Motor neuron (in vitro differentiated cells): ENCODE data around the gene YWHAE. TPM values are rescaled to one million over a fixed set of nuclear protein-coding genes. Genes with fewer than 3 reads are reported as not detected.
A peak's percentile ranks its signal among the peaks of the same experiment; 100 is the strongest.
"Not testable (repeated sequence)": the region's sequence is repeated elsewhere in the genome, so short reads cannot be mapped to it uniquely, and the experiment has no call there.

Experiments used
- ATAC-seq, 8 experiments: fragments of 200-7000 bp; cut with Tn5 transposase; replicated peaks in 6 of 8; 2 replicates each; pipeline ENCODE4 v1.8.0; 2021; ENCODE audit warnings: mild to moderate bottlenecking in 8 of 8, moderate library complexity in 8 of 8
- H3K27ac ChIP-seq, 2 donors: fragments of 250-450 bp; sonication (Bioruptor Pico); 2 replicates each; pipeline ENCODE4 v1.9.0; 2021; ENCODE audit warnings: antibody characterized with exemption in 2 of 2, mild to moderate bottlenecking in 2 of 2, moderate library complexity in 1 of 2
- H3K4me1 ChIP-seq, 2 donors: fragments of 250-450 bp; sonication (Bioruptor Pico); replicated peaks in 1 of 2; 2 replicates each; pipeline ENCODE4 v1.6.1; 2021; ENCODE audit warnings: antibody characterized with exemption in 2 of 2, mild to moderate bottlenecking in 2 of 2, moderate library complexity in 1 of 2
- H3K4me3 ChIP-seq, 5 donors: fragments of 250-450 bp; sonication (Bioruptor Pico); 2 replicates each; pipeline ENCODE4 v1.9.0; 2021; ENCODE audit warnings: antibody characterized with exemption in 5 of 5, mild to moderate bottlenecking in 5 of 5, moderate library complexity in 4 of 5
- WGBS, 10 experiments: fragments of 450-650 bp; shearing (Covaris generic); methylation state at CpG; one replicate each; pipeline ENCODE4 v1.0.0; 2022; 5-methylcytosine and 5-hydroxymethylcytosine counted together
- in situ Hi-C, 9 experiments: fragments of 400-800 bp; cut with MboI; loops; one replicate each; pipeline ENCODE4 v1.15.0; 2021; ENCODE audit warnings: low sequenced_read_pairs in 9 of 9, low pct_unique_long_range_greater_than_20kb in 2 of 9; ENCODE audit not compliant: unreplicated experiment in 9 of 9
- total RNA-seq, 8 experiments: library from RNA; unstranded; fragments of 300-600 nt; gene quantifications; 2 replicates each; pipeline versions ENCODE4 v1.2.3 to v1.2.4, GENCODE V29; 2022

The YWHAE gene
- total RNA-seq, 8 experiments from 2014 or later = 240 to 720 (median 456) TPM

DNA sequence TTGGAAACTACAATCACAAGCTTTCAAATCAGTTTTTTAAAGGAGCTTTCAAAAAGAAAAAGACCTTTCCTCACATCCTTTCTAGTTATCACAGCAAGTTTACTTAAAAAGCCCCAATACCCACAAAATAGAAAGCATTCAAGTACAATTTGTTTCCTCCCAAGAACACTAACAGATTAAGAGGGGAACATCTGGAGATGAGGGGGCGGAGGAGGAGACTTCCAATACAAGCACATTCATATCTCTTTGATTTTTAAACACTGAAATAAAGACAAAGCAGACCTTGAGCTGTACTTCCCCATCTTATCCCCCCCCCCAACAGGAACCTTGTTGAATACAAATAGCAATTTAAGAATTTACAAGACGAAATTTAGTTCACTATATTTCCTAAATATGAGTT is 2.0 kb downstream of the YWHAE start:
- no peak overlapping the region for H3K27ac ChIP-seq
- in situ Hi-C loops = no loop called here
- ATAC-seq = no peak

DNA sequence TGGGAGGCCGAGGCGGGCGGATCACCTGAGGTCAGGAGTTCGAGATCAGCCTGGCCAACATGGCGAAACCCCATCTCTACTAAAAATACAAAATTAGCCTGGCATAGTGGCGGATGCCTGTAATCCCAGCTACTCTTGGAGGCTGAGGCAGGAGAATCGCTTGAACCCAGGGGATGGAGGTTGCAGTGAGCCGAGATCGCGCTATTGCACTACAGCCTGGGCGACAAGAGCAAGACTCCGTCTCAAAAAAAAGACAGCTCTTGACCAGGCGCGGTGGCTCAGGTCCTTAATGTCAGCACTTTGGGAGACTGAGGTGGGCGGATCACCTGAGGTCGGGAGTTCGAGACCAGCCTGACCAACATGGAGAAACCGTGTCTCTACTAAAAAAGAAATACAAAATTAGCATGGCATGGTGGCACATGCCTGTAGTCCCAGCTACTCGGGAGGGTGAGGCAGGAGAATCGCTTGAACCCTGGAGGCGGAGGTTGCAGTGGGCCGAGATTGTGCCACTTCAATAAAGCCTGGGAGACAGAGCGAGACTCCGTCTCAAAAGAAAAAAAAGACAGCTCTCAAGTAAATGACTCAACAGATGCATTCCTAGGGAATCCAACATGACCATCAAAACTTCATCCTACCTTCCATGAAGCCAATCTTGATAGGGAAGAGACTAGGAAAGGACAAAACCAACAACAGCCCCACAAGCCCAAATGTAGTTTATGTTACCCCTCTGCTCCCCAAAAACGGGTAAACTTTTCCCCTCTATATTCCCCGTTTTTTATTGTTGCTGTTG is 4.0 kb downstream of the YWHAE start:
- H3K4me1 ChIP-seq = peaks cover 23 to 33% of the 10 kb centered on the region in 2 donors
- ATAC-seq, in situ Hi-C loops, H3K27ac ChIP-seq, H3K4me3 ChIP-seq: not testable (repeated sequence)
- 70 to 100% (median 97%) methylated on average over 2 to 16 of the region's 26 CpGs; no CpG with 5 or more reads in 2 of the 10 experiments for WGBS, 10 experiments

More for the DNA sequence above, 2.0 kb downstream of the YWHAE start:
- H3K4me3 ChIP-seq = peak overlapping the region; percentile 70 to 90 (median 85)
- H3K4me1 ChIP-seq = peaks cover 21 to 33% of the 10 kb centered on the region in 2 donors
- 0 to 17% (median 0%) methylated on average over 1 to 2 of the region's 2 CpGs; no CpG with 5 or more reads in 3 of the 10 experiments for WGBS, 10 experiments

DNA sequence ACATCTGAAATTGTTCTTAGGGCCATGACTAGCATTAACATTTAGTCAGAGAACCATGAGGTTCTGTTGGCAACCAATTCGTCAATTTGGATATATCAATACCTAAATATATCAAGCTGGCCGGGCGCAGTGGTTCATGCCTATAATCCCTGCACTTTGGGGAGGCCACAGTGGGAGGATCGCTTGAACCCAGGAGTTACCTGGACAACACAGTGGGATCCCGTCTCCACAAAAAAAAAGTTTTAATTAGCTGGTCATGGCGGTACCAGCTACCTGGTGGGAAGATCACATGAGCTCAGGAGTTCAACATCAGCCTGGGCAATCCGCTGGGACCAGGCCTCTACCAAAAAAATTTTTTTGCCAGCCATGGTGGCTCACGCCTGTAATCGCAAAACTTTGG is 8.4 kb downstream of the YWHAE start:
- in situ Hi-C loops = no loop called here
- H3K4me3 ChIP-seq = no peak overlapping the region
- H3K27ac ChIP-seq = no peak overlapping the region
- H3K4me1 ChIP-seq = peaks cover 21 to 23% of the 10 kb centered on the region in 2 donors
- ATAC-seq = no peak
- WGBS, 10 experiments = 60 to 100% (median 95%) methylated on average over 1 to 9 of the region's 9 CpGs; no CpG with 5 or more reads in 2 of the 10 experiments

DNA sequence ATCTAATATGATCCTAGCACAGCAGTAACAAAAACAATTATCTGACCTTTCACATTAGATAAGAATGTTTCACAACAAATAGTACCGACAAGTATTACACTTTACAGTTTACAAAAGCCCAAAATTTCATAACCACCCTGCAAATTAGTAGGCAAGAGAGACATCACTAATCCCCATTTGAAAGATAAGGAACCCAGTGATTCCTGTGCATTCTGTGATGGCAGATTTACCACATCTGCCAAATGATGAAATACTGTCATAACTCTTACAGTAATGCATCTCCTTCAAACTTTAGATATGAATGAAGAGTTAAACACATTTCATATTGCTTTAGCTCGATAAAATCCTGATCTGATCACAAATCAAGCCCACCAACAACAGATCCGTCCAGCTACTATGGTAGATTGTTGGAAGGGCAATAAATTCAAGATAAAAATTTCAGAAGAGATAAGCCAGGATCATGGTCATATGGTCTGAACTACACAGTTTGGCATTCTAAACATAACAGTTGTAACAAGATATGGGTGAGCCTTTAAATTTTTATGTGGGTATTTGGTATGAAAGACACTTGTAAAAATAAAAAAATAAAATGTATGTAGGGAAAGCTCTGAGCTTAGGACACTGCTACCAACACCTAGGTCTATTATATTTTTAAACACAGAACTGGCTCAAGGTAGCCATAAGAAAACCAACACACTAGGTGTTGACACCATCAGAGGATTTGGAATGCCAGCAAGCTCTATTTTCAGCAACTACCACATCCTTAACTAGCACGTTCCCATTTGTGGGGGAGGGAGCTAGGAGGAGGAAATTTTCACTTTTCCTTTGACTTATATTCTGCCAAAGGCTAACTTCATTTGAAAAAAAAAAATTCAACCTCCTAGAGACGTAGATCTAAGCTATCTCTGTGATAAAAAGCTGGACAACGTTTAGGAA is 9.3 kb downstream of the YWHAE start:
- H3K27ac ChIP-seq = no peak overlapping the region
- WGBS, 10 experiments = 33 to 92% (median 49%) methylated on average over 2 to 6 of the region's 6 CpGs; no CpG with 5 or more reads in 1 of the 10 experiments
- in situ Hi-C loops = no loop called here
- H3K4me1 ChIP-seq = peaks cover 19 to 21% of the 10 kb centered on the region in 2 donors
- peak in 1 of 8 experiments; percentile 13 for ATAC-seq
- H3K4me3 ChIP-seq = no peak overlapping the region

DNA sequence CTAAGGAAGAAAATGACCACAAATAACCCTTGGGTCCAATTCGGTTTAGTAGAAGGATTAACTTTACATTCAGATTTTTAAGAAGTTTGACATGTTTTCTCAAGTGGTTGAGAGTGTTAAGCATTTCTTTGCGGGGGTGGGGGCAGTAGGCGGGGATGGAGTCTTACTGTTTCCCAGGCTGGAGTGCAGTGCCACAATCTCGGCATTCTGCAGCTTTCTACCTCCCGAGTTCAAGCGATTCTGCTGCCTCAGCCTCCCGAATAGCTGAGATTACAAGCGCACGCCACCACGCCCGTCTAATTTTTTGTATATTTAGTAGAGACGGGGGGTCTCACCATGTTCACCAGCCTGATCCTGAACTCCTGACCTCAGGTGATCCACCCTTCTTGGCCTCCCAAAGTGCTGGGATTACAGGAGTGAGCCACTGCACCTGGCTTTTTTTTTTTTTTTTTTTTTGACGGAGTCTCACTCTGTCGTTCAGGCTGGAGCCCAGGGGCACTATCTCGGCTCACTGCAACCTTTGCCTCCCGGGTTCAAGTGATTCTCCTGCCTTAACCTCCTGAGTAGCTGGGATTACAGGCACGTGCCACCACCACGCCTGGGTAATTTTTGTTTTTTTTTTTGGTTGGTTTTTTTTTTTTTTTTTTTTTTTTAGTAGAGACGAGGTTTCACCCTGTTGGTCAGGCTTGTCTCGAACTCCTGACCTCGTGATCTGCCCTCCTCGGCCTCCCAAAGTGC is 12.4 kb downstream of the YWHAE start:
- in situ Hi-C loops, H3K4me3 ChIP-seq, H3K4me1 ChIP-seq, ATAC-seq, H3K27ac ChIP-seq: not testable (repeated sequence)
- 35 to 95% (median 86%) methylated on average over 4 to 12 of the region's 22 CpGs for WGBS, 10 experiments

DNA sequence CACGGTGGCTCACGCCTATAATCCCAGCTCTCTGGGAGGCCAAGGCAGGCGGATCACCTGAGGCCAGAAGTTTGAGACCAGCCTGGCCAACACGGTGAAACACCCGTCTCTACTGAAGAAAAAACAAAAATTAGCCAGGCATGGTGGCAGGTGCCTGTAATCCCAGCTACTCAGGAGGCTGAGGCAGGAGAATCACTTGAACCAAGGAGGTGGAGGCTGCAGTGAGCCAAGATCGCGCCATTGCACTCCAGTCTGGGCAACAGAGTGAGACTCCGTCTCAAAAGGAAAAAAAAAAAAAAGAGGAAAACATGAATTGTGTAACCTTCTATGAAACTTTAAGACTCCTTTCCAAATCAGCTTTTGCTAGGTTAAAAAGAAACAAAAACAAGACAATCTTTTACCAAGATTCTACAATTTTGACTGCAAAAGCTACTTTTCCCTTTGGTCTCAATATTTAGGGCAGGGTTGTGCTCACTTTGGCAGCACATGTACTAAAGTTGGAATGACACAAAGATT is 13.3 kb downstream of the YWHAE start:
- 81 to 100% (median 96%) methylated on average over 1 to 8 of the region's 8 CpGs; no CpG with 5 or more reads in 2 of the 10 experiments for WGBS, 10 experiments
- H3K4me1 ChIP-seq, H3K27ac ChIP-seq, ATAC-seq, H3K4me3 ChIP-seq, in situ Hi-C loops: not testable (repeated sequence)

DNA sequence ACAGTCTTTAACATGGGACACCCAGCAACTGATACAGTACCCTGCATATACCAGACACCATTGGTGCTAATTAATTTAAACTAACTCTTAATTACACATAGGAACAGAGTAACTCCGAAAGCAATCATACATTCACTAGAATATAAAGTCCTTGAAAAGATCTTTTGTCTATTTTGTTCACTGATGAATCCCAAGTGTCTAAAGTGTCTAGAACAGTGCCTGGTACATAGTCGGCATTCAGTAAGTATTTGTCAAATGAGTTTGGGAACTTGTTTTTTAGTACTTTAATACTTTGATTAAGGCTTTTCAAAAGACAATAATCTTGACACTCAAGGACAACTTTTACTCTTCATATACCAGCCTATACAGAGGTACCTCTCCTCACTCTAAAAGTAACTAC is 13.8 kb downstream of the YWHAE start:
- 67 to 100% (median 94%) methylated on average over 1 to 2 of the region's 2 CpGs; no CpG with 5 or more reads in 1 of the 10 experiments for WGBS, 10 experiments
- Histone ChIP-seq H3K4me1 (peaks cover 3 to 8% of the 10 kb centered on the region in 2 donors), H3K27ac (no peak overlapping the region), H3K4me3 (no peak overlapping the region)
- no peak for ATAC-seq
- in situ Hi-C loops = no loop called here

DNA sequence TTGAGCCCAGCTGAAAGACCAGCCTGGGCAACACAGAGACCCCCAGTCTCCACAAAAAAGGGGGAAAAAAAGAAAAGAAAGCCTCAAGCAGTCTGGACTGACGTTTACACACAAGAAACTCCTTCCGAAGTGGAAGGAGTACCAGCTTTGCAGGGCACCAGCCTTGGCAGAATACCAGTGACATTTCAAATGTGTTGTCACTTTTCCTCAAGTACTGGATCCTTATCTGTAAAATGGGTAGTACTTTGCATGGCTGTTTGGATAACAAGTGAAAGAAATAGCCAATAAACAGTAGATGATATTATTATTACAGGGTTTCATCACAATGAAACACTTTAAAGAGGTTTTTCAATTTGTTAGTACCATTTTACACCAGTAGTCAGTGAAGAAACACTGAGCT is 14.2 kb downstream of the YWHAE start:
- 17 to 93% (median 71%) methylated on average over 1 to 2 of the region's 2 CpGs; no CpG with 5 or more reads in 3 of the 10 experiments for WGBS, 10 experiments
- Histone ChIP-seq H3K27ac (no peak overlapping the region), H3K4me1 (peaks cover 4 to 7% of the 10 kb centered on the region in 2 donors), H3K4me3 (no peak overlapping the region)
- in situ Hi-C loops = no loop called here
- ATAC-seq = no peak

DNA sequence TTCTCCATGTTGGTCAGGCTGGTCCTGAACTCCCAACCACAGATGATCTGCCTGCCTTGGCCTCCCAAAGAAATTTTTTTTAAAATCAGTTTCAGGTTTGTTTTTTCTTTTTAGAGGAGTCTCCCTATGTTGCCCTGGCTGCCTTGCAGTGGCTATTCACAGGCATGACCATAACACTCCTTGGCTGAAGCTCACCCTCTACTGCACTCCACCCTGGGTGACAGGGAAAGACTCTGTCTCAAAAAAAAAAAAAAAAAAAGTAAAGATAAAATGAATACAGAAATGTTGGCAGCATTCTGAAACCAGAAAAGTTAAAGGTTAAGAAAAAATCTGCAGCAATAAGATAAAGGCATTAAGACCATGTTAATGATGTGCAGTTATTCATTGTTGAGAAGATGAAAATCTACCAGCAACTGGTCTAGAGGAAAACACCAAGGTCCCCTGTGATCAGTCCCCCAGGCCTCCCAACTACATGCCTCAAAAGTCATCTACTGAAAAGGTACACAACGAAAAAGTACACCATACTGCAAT is 15.1 kb downstream of the YWHAE start:
- peaks cover 0 to 9% of the 10 kb centered on the region in 2 donors for H3K4me1 ChIP-seq
- H3K27ac ChIP-seq = no peak overlapping the region
- in situ Hi-C loops = no loop called here
- 0 to 88% (median 17%) methylated on average over 1 of the region's 1 CpG; no CpG with 5 or more reads in 4 of the 10 experiments for WGBS, 10 experiments
- no peak overlapping the region for H3K4me3 ChIP-seq
- peak in 3 of 8 experiments; percentile 11 to 76 (median 59) for ATAC-seq

DNA sequence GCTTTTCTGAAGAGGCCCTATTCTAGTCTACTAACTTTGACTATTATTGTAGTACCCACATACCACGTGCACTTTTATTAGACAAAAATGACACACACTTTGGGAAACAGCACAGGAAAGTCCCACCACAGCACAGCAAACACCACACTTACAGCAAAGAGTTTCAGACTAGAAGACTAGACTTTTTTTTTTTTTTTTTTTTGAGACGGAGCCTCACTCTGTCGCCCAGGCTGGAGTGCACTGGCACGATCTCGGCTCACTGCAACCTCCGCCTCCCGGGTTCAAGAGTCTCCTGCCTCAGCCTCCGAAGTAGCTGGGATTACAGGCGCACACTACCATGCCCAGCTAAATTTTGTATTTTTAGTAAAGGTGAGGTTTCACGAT is 20.1 kb downstream of the YWHAE start:
- ATAC-seq = no peak
- in situ Hi-C loops = no loop called here
- no peak overlapping the region for H3K4me3 ChIP-seq
- 56 to 100% (median 86%) methylated on average over 1 to 7 of the region's 10 CpGs; no CpG with 5 or more reads in 4 of the 10 experiments for WGBS, 10 experiments
- no peak overlapping the region for H3K27ac ChIP-seq
- peaks cover 12 to 27% of the 10 kb centered on the region in 2 donors for H3K4me1 ChIP-seq

DNA sequence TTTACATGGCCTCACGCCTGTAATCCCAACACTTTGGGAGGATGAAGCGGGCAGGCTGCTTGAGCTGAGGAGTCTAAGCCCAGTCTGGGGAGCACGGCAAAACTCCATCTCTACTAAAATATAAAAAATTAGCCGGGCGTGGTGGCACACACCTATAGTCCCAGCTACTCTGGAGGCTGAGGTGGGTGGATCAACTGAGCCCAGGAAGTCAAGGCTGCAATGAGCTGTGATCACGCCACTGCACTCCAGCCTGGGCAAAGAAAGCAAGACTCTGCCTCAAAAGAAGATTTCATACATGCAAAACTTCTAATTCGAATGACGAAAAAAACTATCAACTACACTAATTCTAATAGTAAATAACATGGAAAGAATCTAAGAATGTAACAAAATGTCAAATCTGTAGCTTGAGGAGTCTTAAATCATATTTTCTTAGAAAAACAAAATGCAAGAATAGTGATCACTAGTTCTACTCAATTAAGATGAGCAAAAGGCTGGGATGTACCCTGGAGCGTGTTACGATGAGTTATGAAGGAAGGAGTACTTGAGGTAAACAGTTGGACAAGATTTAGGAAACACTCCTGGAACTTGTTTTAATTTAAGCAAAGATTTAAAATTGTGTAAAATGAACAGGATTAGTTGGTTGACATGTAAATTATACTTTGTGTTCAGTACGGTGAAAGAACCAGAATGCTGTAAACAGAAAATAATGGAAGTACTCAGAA is 20.7 kb downstream of the YWHAE start:
- WGBS, 10 experiments = 65 to 100% (median 91%) methylated on average over 2 to 10 of the region's 11 CpGs
- H3K4me3 ChIP-seq = no peak overlapping the region
- no peak for ATAC-seq
- in situ Hi-C loops = no loop called here
- no peak overlapping the region for H3K27ac ChIP-seq
- H3K4me1 ChIP-seq = peaks cover 12 to 27% of the 10 kb centered on the region in 2 donors
